ENCODE data around the gene CTXN1.
"Not testable (repeated sequence)": the region's sequence is repeated elsewhere in the genome, so short reads cannot be mapped to it uniquely, and the experiment has no call there.

CTXN1 gene

GRCh38 chr19:7900931-7901330 is 25.0 kb downstream of the CTXN1 start:
- no peak for TF ChIP-seq ZFX (IDR thresholded peaks at IDR 0.05; ENCODE audit: borderline replicate concordance)
- TF ChIP-seq, protein P1, sequence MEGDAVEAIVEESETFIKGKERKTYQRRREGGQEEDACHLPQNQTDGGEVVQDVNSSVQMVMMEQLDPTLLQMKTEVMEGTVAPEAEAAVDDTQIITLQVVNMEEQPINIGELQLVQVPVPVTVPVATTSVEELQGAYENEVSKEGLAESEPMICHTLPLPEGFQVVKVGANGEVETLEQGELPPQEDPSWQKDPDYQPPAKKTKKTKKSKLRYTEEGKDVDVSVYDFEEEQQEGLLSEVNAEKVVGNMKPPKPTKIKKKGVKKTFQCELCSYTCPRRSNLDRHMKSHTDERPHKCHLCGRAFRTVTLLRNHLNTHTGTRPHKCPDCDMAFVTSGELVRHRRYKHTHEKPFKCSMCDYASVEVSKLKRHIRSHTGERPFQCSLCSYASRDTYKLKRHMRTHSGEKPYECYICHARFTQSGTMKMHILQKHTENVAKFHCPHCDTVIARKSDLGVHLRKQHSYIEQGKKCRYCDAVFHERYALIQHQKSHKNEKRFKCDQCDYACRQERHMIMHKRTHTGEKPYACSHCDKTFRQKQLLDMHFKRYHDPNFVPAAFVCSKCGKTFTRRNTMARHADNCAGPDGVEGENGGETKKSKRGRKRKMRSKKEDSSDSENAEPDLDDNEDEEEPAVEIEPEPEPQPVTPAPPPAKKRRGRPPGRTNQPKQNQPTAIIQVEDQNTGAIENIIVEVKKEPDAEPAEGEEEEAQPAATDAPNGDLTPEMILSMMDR (IDR thresholded peaks at IDR 0.05) = no peak

DNA sequence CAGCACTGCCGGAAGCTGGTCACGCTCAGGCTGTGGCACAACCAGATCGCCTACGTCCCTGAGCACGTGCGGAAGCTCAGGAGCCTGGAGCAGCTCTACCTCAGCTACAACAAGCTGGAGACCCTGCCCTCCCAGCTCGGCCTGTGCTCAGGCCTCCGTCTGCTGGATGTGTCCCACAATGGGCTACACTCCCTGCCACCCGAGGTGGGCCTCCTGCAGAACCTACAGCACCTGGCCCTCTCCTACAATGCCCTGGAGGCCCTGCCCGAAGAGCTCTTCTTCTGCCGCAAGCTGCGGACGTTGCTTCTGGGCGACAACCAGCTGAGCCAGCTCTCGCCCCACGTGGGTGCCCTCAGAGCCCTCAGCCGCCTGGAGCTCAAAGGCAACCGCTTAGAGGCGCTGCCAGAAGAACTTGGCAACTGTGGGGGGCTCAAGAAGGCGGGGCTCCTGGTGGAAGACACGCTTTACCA is 25.5 kb downstream of the CTXN1 start:
- no peak overlapping the region for H3K27ac ChIP-seq
- TF ChIP-seq, protein P1 (IDR thresholded peaks at IDR 0.05) = no peak
- no peak for TF ChIP-seq ZFX (IDR thresholded peaks at IDR 0.05; ENCODE audit: borderline replicate concordance)

More at GRCh38 chr19:7900931-7901330, 25.0 kb downstream of the CTXN1 start:
- H3K27ac ChIP-seq = no peak overlapping the region

GRCh38 chr19:7899751-7900378 is 26.1 kb downstream of the CTXN1 start:
- TF ChIP-seq, protein P1 (IDR thresholded peaks at IDR 0.05) = no peak
- H3K27ac ChIP-seq = no peak overlapping the region

DNA sequence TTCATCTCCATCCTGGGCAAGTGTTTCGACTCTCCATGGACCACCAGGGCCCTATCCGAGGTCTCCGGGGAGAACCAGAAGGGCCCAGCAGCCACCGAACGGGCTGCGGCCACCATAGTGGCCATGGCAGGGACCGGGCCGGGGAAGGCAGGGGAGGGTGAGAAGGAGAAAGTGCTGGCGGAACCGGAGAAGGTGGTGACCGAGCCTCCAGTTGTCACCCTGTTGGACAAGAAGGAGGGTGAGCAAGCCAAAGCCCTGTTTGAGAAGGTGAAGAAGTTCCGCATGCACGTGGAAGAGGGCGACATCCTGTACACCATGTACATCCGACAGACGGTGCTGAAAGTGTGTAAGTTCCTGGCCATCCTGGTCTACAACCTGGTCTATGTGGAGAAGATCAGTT is 27.0 kb downstream of the CTXN1 start:
- no peak overlapping the region for H3K27ac ChIP-seq
- TF ChIP-seq, protein P1 (IDR thresholded peaks at IDR 0.05) = no peak
- TF ChIP-seq ZFX (IDR thresholded peaks at IDR 0.05; ENCODE audit: borderline replicate concordance) = no peak

DNA sequence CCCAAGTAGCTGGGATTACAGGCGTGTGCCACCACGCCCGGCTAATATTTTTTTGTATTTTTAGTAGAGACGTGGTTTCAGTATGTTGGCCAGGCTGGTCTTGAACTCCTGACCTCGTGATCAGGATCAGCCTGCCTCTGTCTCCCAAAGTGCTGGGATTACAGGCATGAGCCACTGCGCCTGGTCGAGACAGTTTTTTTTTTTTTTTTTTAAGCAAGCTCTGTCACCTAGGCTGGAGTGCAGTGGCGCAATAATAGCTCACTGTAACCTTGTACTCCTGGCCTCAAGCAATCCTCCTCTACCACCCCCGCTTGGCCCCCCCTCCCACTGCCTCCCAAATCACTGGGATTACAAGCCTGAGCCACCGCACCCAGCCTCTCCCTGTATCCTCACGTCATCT is 28.6 kb downstream of the CTXN1 start:
- no peak for TF ChIP-seq ZFX (IDR thresholded peaks at IDR 0.05; ENCODE audit: borderline replicate concordance)
- TF ChIP-seq, protein P1 (IDR thresholded peaks at IDR 0.05) = no peak
- H3K27ac ChIP-seq = no peak overlapping the region

DNA sequence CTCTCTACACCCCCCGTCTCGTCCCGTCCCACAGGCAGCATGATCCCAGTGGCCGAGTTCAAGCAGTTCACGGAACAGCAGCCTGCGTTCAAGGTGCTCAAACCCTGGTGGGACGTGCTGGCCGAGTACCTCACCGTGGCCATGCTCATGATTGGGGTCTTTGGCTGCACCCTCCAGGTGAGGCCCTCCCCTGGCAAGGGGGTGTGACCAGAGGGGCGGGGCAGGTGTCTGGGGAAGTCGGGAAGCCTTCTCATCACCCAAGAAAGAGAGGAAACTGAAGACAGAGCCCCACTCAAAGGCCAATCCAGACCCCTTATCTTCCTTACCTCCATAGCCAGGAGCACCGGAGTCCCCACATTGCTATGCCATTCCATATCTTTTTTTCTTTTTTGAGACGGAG is 30.4 kb downstream of the CTXN1 start:
- TF ChIP-seq, protein P1 (IDR thresholded peaks at IDR 0.05) = no peak
- TF ChIP-seq ZFX (IDR thresholded peaks at IDR 0.05; ENCODE audit: borderline replicate concordance) = no peak
- H3K27ac ChIP-seq = no peak overlapping the region

GRCh38 chr19:7894612-7895309 is 31.2 kb downstream of the CTXN1 start:
- 0 out of 2 replicates have a peak overlapping the region, but pooled peaks have one; percentile 8 for H3K27ac ChIP-seq
- TF ChIP-seq ZFX (IDR thresholded peaks at IDR 0.05; ENCODE audit: borderline replicate concordance) = no peak
- TF ChIP-seq, protein P1 (IDR thresholded peaks at IDR 0.05) = no peak

DNA sequence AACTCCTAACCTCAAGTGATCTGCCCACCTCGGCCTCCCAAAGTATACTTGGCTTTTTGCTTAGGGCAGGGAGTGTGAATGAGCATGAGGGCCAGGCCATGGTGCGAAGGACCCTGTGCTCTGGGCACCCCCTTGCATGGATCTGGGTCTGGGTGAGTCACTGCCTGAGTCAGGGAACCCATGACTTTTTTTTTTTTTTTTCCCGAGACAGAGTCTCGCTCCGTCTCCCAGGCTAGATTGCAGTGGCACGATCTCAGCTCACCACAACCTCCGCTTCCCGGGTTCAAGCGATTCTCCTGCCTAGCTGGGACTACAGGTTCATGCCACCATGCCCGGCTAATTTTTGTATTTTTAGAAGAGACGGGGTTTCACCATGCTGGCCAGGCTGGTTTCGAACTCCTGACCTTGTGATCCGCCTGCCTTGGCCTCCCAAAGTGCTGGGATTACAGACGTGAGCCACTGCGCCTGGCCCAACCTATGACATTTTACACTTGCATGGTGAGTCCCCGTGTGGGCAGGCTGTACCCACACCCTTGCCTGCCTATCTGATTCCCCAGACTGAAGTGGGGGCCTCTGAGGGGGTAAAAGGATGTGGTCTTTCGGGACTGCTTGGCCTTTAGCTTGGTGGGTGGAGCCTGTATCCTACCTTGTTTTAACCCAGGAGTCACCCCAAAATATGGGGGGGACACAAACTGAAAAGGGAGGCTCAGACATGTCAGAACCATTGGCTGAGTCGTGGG is 32.4 kb downstream of the CTXN1 start:
- not testable (repeated sequence) for H3K27ac ChIP-seq
